Thyroid gland (tissue), 4 donors: ENCODE measurements around the gene AZGP1. TPM values are rescaled to one million over a fixed set of nuclear protein-coding genes. Genes with fewer than 3 reads are reported as not detected.
"Not testable (repeated sequence)": the region's sequence is repeated elsewhere in the genome, so short reads cannot be mapped to it uniquely, and the experiment has no call there.

Experiments
- DNase-seq, 2 donors: peaks; one replicate each; pipeline ENCODE4 v3.0.0-alpha.2; 2019
- H3K27ac ChIP-seq, 3 donors: fragments of 200-600 bp; sonication (generic); 1 replicate in 2 of 3; 2 replicates in 1 of 3; pipeline ENCODE4 v1.5.1; 2016 to 2019; ENCODE audit warnings: mild to moderate bottlenecking in 1 of 3, moderate library complexity in 1 of 3
- H3K27me3 ChIP-seq: fragments of 200-600 bp; sonication (generic); one replicate; pipeline ENCODE4 v1.5.1; 2019
- H3K36me3 ChIP-seq, 2 donors: fragments of 200-600 bp; sonication (generic); one replicate each; pipeline ENCODE4 v1.5.1; 2016 to 2019
- H3K4me1 ChIP-seq, 2 donors: fragments of 200-600 bp; sonication (generic); one replicate each; pipeline ENCODE4 v1.5.1; 2017 to 2019
- H3K4me3 ChIP-seq, 3 donors: fragments of 200-600 bp; sonication (generic); replicated peaks in 1 of 3; 1 replicate in 2 of 3; 2 replicates in 1 of 3; pipeline ENCODE4 v1.5.1; 2016; ENCODE audit warnings: mild to moderate bottlenecking in 1 of 3
- H3K9me3 ChIP-seq: fragments of 200-600 bp; sonication (generic); one replicate; pipeline ENCODE4 v1.5.1; 2017
- POLR2A ChIP-seq, 2 donors: fragments of 450-650 bp; IDR thresholded peaks; one replicate each; pipeline ENCODE4 v1.6.1; 2017; ENCODE audit warnings: antibody characterized with exemption in 2 of 2, mild to moderate bottlenecking in 2 of 2, moderate library complexity in 1 of 2
- WGBS, 2 donors: methylation state at CpG; one replicate each; pipeline ENCODE4 v1.1.5; 2017; 5-methylcytosine and 5-hydroxymethylcytosine counted together
- intact Hi-C: fragments of 100-400 bp; cut with DNase I; formaldehyde crosslinking; loops from one replicate; pipeline ENCODE4 v1.15.1; 2023
- total RNA-seq, 4 donors: library from RNA; depleted of rRNA; stranded (reverse); fragments of >200 nt; gene quantifications; one replicate each; pipeline ENCODE4 v1.2.3, GENCODE V29; 2016
- TF ChIP-seq, protein P1 (sequence below), 6 experiments: fragments of 200-600 bp in 3 of 6; fragments of 450-650 bp in 3 of 6; sonication (generic) in 3 of 6; IDR thresholded peaks; one replicate each; pipeline ENCODE4 v1.5.1; 2016 to 2019; ENCODE audit warnings: antibody characterized with exemption in 6 of 6, mild to moderate bottlenecking in 2 of 6, inconsistent platforms in 1 of 6, moderate library complexity in 1 of 6

The AZGP1 gene
- total RNA-seq, 4 donors from 2014 or later = 1.6 to 3.5 (median 3.1) TPM; not detected in 1

DNA sequence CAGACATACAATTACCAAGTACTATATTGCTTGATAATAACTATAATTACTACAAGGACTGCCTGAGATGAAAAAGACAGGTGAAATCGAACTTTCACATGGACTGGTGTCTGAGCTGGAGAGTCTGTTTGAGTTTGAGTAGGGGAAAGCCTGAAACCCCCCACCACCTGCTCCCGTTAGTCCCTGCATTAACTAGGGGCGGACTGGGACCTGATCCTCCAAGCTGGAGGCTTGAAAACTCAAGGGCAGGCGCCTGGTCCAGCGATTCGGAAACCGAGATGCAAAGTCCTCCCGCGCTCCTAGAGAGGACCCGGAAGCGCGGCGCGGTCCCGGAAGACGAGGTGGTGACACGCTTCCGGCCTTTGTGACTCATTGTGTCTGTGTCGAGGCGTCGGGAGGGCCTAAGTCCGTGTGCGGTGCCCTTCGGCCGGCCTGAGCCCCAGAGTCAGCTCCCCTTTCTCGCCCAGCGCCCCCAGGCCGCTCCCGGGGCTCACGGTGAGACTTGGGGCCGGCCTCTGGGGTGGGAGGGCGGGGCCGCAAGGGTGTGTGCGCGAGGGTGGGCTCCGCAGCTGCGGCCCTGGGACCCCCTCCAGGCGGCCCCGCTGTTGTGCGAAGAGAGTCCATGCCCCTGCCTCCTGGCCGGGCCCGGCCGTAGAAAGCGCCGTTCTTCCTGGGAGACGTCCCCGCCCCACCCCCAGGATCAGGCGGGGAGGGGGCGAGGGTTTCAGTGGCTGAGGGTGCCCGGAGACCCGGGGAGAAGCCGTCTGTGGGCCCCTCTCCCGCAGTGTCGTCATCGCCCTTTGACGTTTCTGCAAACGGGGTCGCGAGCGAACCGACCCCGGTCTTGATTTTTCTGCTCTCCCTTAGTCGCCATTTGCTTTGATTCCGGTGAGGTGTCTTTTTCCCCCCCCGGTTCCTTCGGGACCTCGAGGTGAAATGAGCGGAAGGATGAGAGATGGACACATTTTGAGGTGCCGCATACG lies 39.7 kb upstream of the AZGP1 start, which contains the start of gene ZKSCAN1:
Gene ZKSCAN1 (plus strand): TSS at position 365 of the 983 bp plus-strand sequence. CDS start 7,911 bp downstream, outside the sequence.
- peak; percentile 85 to 88 for DNase-seq
- H3K27ac ChIP-seq = peak within 1 kb of the TSS; percentile 76 to 97 (median 84)
- no peaks in the 10 kb centered on the region for H3K27me3 ChIP-seq
- no peaks in the 10 kb centered on the region for H3K9me3 ChIP-seq
- TF ChIP-seq POLR2A (IDR thresholded peaks at IDR 0.05) = peak in 1 of 2 donors; percentile 78
- TF ChIP-seq, protein P1, sequence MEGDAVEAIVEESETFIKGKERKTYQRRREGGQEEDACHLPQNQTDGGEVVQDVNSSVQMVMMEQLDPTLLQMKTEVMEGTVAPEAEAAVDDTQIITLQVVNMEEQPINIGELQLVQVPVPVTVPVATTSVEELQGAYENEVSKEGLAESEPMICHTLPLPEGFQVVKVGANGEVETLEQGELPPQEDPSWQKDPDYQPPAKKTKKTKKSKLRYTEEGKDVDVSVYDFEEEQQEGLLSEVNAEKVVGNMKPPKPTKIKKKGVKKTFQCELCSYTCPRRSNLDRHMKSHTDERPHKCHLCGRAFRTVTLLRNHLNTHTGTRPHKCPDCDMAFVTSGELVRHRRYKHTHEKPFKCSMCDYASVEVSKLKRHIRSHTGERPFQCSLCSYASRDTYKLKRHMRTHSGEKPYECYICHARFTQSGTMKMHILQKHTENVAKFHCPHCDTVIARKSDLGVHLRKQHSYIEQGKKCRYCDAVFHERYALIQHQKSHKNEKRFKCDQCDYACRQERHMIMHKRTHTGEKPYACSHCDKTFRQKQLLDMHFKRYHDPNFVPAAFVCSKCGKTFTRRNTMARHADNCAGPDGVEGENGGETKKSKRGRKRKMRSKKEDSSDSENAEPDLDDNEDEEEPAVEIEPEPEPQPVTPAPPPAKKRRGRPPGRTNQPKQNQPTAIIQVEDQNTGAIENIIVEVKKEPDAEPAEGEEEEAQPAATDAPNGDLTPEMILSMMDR (IDR thresholded peaks at IDR 0.05) = no peak
- 3 to 4% methylated on average over 22 to 26 of the region's 70 CpGs for WGBS, 2 donors
- intact Hi-C loops = no loop called here
- H3K4me1 ChIP-seq = peaks cover 15 to 23% of the 10 kb centered on the region in 2 donors
- H3K4me3 ChIP-seq = peak within 1 kb of the TSS; percentile 90 to 100 (median 97)
- H3K36me3 ChIP-seq = no peaks in the 10 kb centered on the region

GRCh38 chr7:100013328-100013676 lies 37.5 kb upstream of the AZGP1 start:
- H3K4me3 ChIP-seq = no peak overlapping the region
- no peaks in the 10 kb centered on the region for H3K36me3 ChIP-seq
- TF ChIP-seq, protein P1 (IDR thresholded peaks at IDR 0.05) = no peak
- TF ChIP-seq POLR2A (IDR thresholded peaks at IDR 0.05) = no peak
- H3K9me3 ChIP-seq = no peaks in the 10 kb centered on the region
- intact Hi-C loops = no loop called here
- 79 to 81% methylated on average over 3 of the region's 3 CpGs for WGBS, 2 donors
- H3K27me3 ChIP-seq = no peaks in the 10 kb centered on the region
- H3K27ac ChIP-seq = no peak overlapping the region
- DNase-seq = no peak
- H3K4me1 ChIP-seq = peaks cover 15 to 23% of the 10 kb centered on the region in 2 donors

- H3K9me3 ChIP-seq, intact Hi-C loops, H3K27ac ChIP-seq, DNase-seq, H3K4me3 ChIP-seq, H3K36me3 ChIP-seq, H3K27me3 ChIP-seq: not testable (repeated sequence)
- H3K4me1 ChIP-seq = peaks cover 13 to 22% of the 10 kb centered on the region in 2 donors
- WGBS, 2 donors = 83% methylated on average over 9 to 14 of the region's 14 CpGs
These were observed 36.8 kb upstream of the AZGP1 start for GRCh38 chr7:100012385-100013327.

DNA sequence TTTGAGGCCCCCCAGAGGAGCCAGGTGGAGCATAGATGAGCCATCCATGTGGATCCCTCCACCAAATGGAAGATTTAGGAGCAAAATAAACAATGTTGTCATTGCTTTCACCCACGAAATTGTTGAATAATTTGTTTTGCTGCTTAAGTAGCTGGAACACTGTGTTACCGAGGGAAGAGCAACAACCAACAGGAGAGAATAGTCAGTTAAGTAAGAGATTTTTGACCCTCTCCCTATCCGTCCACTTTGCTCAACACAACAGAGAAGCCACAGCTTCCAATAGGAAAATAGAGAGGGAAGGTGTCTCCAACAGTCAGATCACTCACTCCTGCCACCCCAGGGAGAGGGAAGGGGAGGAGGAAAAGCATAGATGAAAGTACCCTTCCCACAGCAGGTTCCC lies 35.7 kb upstream of the AZGP1 start:
- Histone ChIP-seq H3K9me3 (no peaks in the 10 kb centered on the region), H3K4me3 (no peak overlapping the region), H3K27me3 (no peaks in the 10 kb centered on the region), H3K4me1 (peaks cover 2 to 10% of the 10 kb centered on the region in 2 donors), H3K36me3 (no peaks in the 10 kb centered on the region), H3K27ac (no peak overlapping the region)
- no peak for DNase-seq
- WGBS, 2 donors = 44 to 48% methylated on average over 3 of the region's 3 CpGs
- no peak for TF ChIP-seq POLR2A (IDR thresholded peaks at IDR 0.05)
- TF ChIP-seq, protein P1 (IDR thresholded peaks at IDR 0.05) = no peak
- intact Hi-C loops = no loop called here

- 58 to 75% methylated on average over 2 of the region's 2 CpGs for WGBS, 2 donors
- TF ChIP-seq, protein P1 (IDR thresholded peaks at IDR 0.05) = no peak
- TF ChIP-seq POLR2A (IDR thresholded peaks at IDR 0.05) = no peak
- intact Hi-C loops = no loop called here
- Histone ChIP-seq H3K27me3 (no peaks in the 10 kb centered on the region), H3K9me3 (no peaks in the 10 kb centered on the region), H3K4me3 (no peak overlapping the region), H3K36me3 (no peaks in the 10 kb centered on the region), H3K27ac (no peak overlapping the region), H3K4me1 (peaks cover 0 to 5% of the 10 kb centered on the region in 2 donors)
- DNase-seq = no peak
These were observed 35.1 kb upstream of the AZGP1 start for GRCh38 chr7:100010901-100011300.

DNA sequence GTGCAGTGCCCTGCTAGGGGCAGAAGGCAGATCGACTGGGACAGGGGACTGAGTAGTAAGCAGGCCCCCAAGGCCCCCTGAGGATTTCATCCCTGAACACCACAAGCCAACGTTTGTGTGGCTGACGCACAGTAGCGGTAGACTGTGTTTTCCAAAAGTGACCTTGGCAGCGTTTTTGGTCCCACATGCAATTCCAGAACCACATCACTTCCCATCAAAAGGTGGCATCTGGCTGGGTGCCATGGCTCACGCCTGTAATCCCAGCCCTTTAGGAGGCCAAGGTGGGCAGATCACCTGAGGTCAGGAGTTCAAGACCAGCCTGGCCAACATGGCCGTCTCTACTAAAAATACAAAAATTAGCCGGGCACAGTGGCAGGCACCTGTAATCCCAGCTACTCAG lies 34.1 kb upstream of the AZGP1 start:
- H3K4me1 ChIP-seq, H3K9me3 ChIP-seq, H3K27ac ChIP-seq, H3K4me3 ChIP-seq, H3K36me3 ChIP-seq, intact Hi-C loops, DNase-seq, H3K27me3 ChIP-seq: not testable (repeated sequence)
- 79 to 85% methylated on average over 8 of the region's 8 CpGs for WGBS, 2 donors
